Esophagus squamous epithelium (tissue), 5 donors: ENCODE results near the gene FOSL2. TPM values are rescaled to one million over a fixed set of nuclear protein-coding genes. Genes with fewer than 3 reads are reported as not detected.

ENCODE experiments used
- DNase-seq: peaks from one replicate; lab custom pipeline; 2025; lab: John Stamatoyannopoulos, UW
- H3K27ac ChIP-seq, 4 donors: fragments of 200-600 bp; sonication (generic); one replicate each; pipeline ENCODE4 v1.5.1; 2016 to 2019; ENCODE audit warnings: mild to moderate bottlenecking in 1 of 4
- H3K27me3 ChIP-seq, 4 donors: fragments of 200-600 bp; sonication (generic); 1 replicate in 3 of 4; 2 replicates in 1 of 4; pipeline versions ENCODE4 v1.5.1 to v1.6.0; 2017 to 2021; ENCODE audit warnings: antibody characterized with exemption in 1 of 4
- H3K36me3 ChIP-seq, 3 donors: fragments of 200-600 bp; sonication (generic); one replicate each; pipeline ENCODE4 v1.5.1; 2016 to 2019
- H3K4me1 ChIP-seq, 3 donors: fragments of 200-600 bp; sonication (generic); one replicate each; pipeline ENCODE4 v1.5.1; 2017 to 2019
- H3K4me3 ChIP-seq, 4 donors: fragments of 200-600 bp; sonication (generic); 1 replicate in 3 of 4; 2 replicates in 1 of 4; pipeline ENCODE4 v1.5.1; 2016 to 2019; ENCODE audit warnings: mild to moderate bottlenecking in 2 of 4, moderate library complexity in 1 of 4
- H3K9me3 ChIP-seq, 3 donors: fragments of 200-600 bp; sonication (generic); one replicate each; pipeline ENCODE4 v1.5.1; 2016 to 2019
- POLR2A ChIP-seq, 4 donors: fragments of 450-650 bp; IDR thresholded peaks; one replicate each; pipeline ENCODE4 v1.6.1; 2017; ENCODE audit warnings: antibody characterized with exemption in 4 of 4, mild to moderate bottlenecking in 4 of 4, moderate library complexity in 3 of 4
- WGBS, 2 donors: methylation state at CpG; one replicate each; pipeline ENCODE4 v1.1.5; 2018; 5-methylcytosine and 5-hydroxymethylcytosine counted together
- intact Hi-C: fragments of 100-400 bp; cut with DNase I; formaldehyde crosslinking; loops from one replicate; pipeline ENCODE4 v1.15.0; 2022
- total RNA-seq, 4 donors: library from RNA; depleted of rRNA; stranded (reverse); fragments of >200 nt; gene quantifications; one replicate each; pipeline ENCODE4 v1.1.0, GENCODE V29; 2016
- TF ChIP-seq, protein P1 (sequence below), 6 experiments: fragments of 450-650 bp in 4 of 6; fragments of 200-600 bp in 2 of 6; sonication (generic) in 2 of 6; IDR thresholded peaks; one replicate each; pipeline ENCODE4 v1.5.1; 2016 to 2019; ENCODE audit warnings: antibody characterized with exemption in 6 of 6, mild to moderate bottlenecking in 4 of 6, moderate library complexity in 4 of 6
- donor health status: DM: yes; HTN: yes; CAD: no.

FOSL2 gene
- total RNA-seq, 4 donors from 2014 or later = 100 to 234 (median 144) TPM

DNA sequence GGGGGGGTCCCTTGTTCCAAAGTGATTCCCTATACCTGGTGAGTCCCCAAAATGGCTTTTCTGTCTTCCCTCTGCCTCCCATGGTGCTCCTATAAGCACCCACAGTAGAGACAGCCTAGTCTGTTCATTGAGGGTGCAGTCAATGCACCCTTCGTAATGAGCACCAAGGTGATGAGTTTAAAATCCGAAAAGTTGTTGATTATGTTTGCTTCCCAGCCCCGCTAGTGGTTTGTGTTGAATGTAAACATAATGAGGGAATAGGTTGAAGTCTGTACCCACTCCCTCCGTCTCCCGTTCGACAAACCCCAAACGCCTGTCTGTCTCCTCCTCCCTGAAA, 2.3 kb downstream of the FOSL2 start:
- no peak for DNase-seq
- intact Hi-C loops = loop anchor here (5.0 to 10.0 kb wide), 3 partner anchors 118 to 680 kb away; no protein-coding TSS in a partner anchor
- Histone ChIP-seq H3K4me3 (peak overlapping the region; percentile 84 to 98 (median 97)), H3K27ac (peak overlapping the region; percentile 100), H3K9me3 (no peaks in the 10 kb centered on the region), H3K4me1 (peaks cover 26 to 50% (median 30%) of the 10 kb centered on the region in 3 donors), H3K27me3 (no peaks in the 10 kb centered on the region), H3K36me3 (peaks cover 0 to 38% (median 5%) of the 10 kb centered on the region in 3 donors)
- TF ChIP-seq, protein P1, sequence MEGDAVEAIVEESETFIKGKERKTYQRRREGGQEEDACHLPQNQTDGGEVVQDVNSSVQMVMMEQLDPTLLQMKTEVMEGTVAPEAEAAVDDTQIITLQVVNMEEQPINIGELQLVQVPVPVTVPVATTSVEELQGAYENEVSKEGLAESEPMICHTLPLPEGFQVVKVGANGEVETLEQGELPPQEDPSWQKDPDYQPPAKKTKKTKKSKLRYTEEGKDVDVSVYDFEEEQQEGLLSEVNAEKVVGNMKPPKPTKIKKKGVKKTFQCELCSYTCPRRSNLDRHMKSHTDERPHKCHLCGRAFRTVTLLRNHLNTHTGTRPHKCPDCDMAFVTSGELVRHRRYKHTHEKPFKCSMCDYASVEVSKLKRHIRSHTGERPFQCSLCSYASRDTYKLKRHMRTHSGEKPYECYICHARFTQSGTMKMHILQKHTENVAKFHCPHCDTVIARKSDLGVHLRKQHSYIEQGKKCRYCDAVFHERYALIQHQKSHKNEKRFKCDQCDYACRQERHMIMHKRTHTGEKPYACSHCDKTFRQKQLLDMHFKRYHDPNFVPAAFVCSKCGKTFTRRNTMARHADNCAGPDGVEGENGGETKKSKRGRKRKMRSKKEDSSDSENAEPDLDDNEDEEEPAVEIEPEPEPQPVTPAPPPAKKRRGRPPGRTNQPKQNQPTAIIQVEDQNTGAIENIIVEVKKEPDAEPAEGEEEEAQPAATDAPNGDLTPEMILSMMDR (IDR thresholded peaks at IDR 0.05) = no peak
- no peak for TF ChIP-seq POLR2A (IDR thresholded peaks at IDR 0.05)
- 0 to 9% methylated on average over 6 to 7 of the region's 7 CpGs for WGBS, 2 donors

DNA sequence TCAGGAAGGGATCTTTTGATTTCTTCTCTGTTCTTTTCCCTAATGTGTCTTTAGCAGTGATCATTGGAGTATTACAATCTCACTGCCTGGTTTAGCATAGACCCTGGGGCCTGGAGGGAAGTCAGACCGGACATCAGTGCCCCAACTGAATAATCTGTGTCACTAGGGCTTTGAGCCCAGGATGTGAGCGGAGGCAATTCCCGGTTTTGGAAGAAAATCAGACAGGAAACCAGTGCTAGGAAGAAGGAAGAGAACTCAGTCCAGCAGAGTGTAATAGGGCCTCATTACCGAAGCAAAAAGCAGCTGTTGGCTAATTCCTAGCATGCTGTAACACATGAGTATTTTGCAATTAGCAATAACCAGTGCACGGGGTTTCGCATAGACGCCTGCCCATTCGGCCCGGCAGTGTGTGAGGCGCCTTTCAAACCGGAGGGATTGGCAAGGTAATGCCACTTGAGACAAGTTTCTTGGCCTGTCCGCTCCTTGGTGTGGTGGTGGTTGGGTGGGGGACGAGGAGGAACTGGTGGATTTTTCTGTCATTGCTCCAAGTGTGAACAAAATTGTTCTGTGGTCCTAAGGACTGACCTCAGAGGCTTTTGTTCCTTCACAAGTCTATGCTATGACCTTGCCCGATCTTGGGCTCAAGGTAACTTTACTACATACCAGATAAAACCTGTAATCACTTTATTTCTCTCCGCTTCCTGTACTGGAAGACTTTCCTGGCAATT, 2.8 kb downstream of the FOSL2 start:
- WGBS, 2 donors = 8 to 11% methylated on average over 11 to 13 of the region's 15 CpGs
- Histone ChIP-seq H3K36me3 (peaks cover 0 to 43% (median 5%) of the 10 kb centered on the region in 3 donors), H3K27me3 (no peaks in the 10 kb centered on the region), H3K4me1 (peaks cover 28 to 53% (median 30%) of the 10 kb centered on the region in 3 donors), H3K4me3 (peak overlapping the region; percentile 84 to 98 (median 97)), H3K9me3 (no peaks in the 10 kb centered on the region), H3K27ac (peak overlapping the region; percentile 100)
- no peak for DNase-seq
- intact Hi-C loops = loop anchor here (10.0 kb wide), 2 partner anchors 441 to 681 kb away; no protein-coding TSS in a partner anchor
- TF ChIP-seq, protein P1 (IDR thresholded peaks at IDR 0.05) = no peak
- TF ChIP-seq POLR2A (IDR thresholded peaks at IDR 0.05) = peak in 2 of 4 donors; percentile 68 to 80

DNA sequence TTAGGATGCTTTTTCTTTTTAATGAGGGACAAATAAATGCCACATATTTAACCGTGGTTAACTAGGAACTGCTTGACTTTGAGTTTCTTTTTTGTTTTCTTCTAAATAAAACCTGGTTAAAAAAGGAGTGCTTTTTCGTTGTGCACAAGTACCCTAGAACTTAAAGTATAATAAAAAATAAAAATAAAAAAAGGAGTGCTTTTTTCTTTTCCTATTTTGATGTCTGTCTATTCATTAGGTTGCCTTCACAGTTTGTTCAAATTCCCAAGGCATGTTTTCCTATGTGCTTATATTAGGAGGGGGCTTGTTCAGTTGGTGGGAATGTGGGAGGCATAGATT, 4.4 kb downstream of the FOSL2 start:
- intact Hi-C loops = loop anchor here (10.0 kb wide), 2 partner anchors 442 to 682 kb away; no protein-coding TSS in a partner anchor
- Histone ChIP-seq H3K9me3 (no peaks in the 10 kb centered on the region), H3K36me3 (peaks cover 0 to 58% (median 16%) of the 10 kb centered on the region in 3 donors), H3K27ac (peak overlapping the region; percentile 100), H3K4me3 (peak overlapping the region; percentile 84 to 98 (median 97)), H3K27me3 (no peaks in the 10 kb centered on the region), H3K4me1 (peaks cover 27 to 58% (median 45%) of the 10 kb centered on the region in 3 donors)
- WGBS, 2 donors = 16 to 19% methylated on average over 2 of the region's 2 CpGs
- TF ChIP-seq, protein P1 (IDR thresholded peaks at IDR 0.05) = no peak
- no peak for TF ChIP-seq POLR2A (IDR thresholded peaks at IDR 0.05)
- no peak for DNase-seq

DNA sequence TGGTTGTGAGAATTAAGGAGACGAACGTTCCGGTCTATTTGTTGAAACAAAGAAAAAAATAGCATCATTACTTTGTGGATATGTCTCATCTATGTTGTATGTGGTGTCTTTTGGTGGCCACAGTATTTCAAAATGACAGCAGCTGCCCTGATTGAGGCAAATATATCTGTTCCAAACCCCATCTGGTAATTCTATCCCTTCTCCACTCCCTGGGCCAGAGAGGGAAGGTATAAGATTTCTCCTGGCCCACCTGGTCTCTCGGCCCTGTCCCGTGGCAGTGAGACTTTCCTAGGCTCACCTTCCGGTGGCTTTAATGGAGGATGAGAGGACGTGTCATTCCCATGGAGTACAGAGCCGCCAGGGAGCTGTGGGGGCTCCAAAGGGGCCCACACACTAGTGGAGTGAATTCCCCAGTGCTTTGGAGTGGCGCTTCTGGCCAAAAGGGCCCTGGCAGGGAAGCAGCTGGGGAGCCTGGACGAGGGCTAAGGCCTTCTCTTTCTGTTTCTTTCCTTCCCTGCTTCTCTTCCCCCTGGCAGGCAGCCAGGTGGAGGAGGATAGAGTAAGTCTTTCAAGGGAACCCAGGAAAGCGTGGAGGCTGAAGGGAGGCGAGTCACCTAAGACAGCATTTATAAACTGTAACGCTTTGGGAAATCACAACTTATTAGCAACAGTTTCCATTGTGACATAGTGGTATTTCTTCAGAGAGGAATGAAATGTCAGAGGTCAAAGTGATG, 5.6 kb downstream of the FOSL2 start:
- Histone ChIP-seq H3K27me3 (no peaks in the 10 kb centered on the region), H3K9me3 (no peaks in the 10 kb centered on the region), H3K4me3 (peak overlapping the region; percentile 84 to 98 (median 97)), H3K36me3 (peaks cover 11 to 71% (median 24%) of the 10 kb centered on the region in 3 donors), H3K4me1 (peaks cover 34 to 70% (median 58%) of the 10 kb centered on the region in 3 donors), H3K27ac (peak overlapping the region; percentile 87 to 100 (median 100))
- DNase-seq = no peak
- TF ChIP-seq, protein P1 (IDR thresholded peaks at IDR 0.05) = no peak
- peak in 1 of 4 donors; percentile 19 for TF ChIP-seq POLR2A (IDR thresholded peaks at IDR 0.05)
- intact Hi-C loops = loop anchor here (10.0 kb wide), 2 partner anchors 443 to 683 kb away; no protein-coding TSS in a partner anchor
- 29 to 39% methylated on average over 11 of the region's 13 CpGs for WGBS, 2 donors
